ENCODE data around the gene FAM53C.

FAM53C gene

DNA sequence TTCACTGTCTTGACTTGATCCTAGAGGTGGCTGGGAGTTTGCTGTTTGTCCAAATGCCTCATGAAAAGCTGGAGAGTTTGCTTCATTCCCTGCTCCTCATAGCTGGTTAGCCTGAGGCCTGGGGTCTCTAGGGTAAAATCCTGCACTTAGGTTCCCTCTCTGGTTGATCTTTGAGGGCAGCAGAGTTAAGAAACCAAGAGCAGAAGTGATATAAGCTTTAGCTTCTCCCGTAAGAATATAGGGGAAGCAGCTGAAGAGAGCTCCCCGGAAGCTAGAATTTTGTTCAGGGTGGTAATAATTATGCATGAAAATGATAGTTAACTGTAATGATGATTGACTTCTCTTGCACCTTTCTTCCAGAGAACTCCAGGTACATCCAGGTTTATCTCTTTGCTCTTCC, 1.4 kb downstream of the FAM53C start:
- no peak for DNase-seq (ENCODE audit: low read depth in 2 of 2)
- TF ChIP-seq CTCF (IDR thresholded peaks at IDR 0.05; ENCODE audit: low read depth, low read length), result no peak
- peak overlapping the region; percentile 71 to 76 for H3K4me3 ChIP-seq (replicated peaks in 1 of 2; ENCODE audit: low read depth in 2 of 2, low read length in 2 of 2)

GRCh38 chr5:138340008-138340407, 1.9 kb downstream of the FAM53C start:
- TF ChIP-seq CTCF (IDR thresholded peaks at IDR 0.05; ENCODE audit: low read depth, low read length), result no peak
- no peak for DNase-seq (ENCODE audit: low read depth in 2 of 2)
- H3K4me3 ChIP-seq (replicated peaks in 1 of 2; ENCODE audit: low read depth in 2 of 2, low read length in 2 of 2), result peak overlapping the region in 1 of 2 donors; percentile 71

- no peak overlapping the region for H3K4me3 ChIP-seq (replicated peaks in 1 of 2; ENCODE audit: low read depth in 2 of 2, low read length in 2 of 2)
- no peak for DNase-seq (ENCODE audit: low read depth in 2 of 2)
- TF ChIP-seq CTCF (IDR thresholded peaks at IDR 0.05; ENCODE audit: low read depth, low read length), result no peak
These were observed 7.0 kb downstream of the FAM53C start for GRCh38 chr5:138344887-138345622.

DNA sequence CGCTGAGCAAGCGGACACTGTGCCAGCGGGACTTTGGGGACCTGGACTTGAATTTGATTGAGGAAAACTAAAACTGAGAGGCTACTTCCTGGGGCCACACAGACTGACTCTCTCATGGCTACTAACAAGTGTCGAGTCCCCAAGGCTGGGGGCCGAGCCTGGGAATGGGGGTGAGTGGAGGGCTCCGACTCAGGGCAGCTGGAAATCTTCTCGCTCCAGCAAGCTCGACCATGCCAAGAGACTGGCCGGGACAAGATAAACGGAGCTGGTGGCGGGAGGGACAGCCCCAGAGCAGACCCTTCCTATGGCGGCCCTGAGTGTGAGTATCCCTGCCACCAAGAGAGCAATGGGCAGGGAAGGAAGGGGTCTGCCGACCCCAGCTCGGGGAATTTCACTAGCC, 8.8 kb downstream of the FAM53C start:
- no peak for TF ChIP-seq CTCF (IDR thresholded peaks at IDR 0.05; ENCODE audit: low read depth, low read length)
- DNase-seq (ENCODE audit: low read depth in 2 of 2), result no peak

GRCh38 chr5:138349852-138350562, 11.9 kb downstream of the FAM53C start:
- no peak overlapping the region for H3K4me3 ChIP-seq (replicated peaks in 1 of 2; ENCODE audit: low read depth in 2 of 2, low read length in 2 of 2)
- DNase-seq (ENCODE audit: low read depth in 2 of 2), result peak; percentile 14 to 51
- no peak for TF ChIP-seq CTCF (IDR thresholded peaks at IDR 0.05; ENCODE audit: low read depth, low read length)

More for the DNA sequence above, 8.8 kb downstream of the FAM53C start:
- H3K4me3 ChIP-seq (replicated peaks in 1 of 2; ENCODE audit: low read depth in 2 of 2, low read length in 2 of 2), result no peak overlapping the region

DNA sequence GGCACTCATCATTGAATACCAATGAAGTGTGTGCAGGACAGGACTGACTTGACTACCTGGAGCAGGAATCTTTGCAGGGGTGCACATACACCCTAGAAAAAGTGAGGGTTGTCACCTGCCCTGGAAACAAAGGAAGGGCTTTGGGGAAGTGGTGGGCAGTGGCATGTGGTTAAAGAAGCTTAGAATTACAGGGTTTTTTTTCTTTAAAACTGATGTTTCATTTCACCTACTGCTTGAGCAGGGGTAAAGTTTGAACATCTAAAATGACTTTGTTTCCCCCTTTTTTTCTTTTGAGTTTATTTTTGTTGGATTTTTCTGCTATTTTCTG, 12.5 kb downstream of the FAM53C start:
- no peak overlapping the region for H3K4me3 ChIP-seq (replicated peaks in 1 of 2; ENCODE audit: low read depth in 2 of 2, low read length in 2 of 2)
- no peak for TF ChIP-seq CTCF (IDR thresholded peaks at IDR 0.05; ENCODE audit: low read depth, low read length)
- no peak for DNase-seq (ENCODE audit: low read depth in 2 of 2)

All from cardiac fibroblast (primary cell).